Measurements from ENCODE around the gene FMC1.
"Not testable (repeated sequence)": the region's sequence is repeated elsewhere in the genome, so short reads cannot be mapped to it uniquely, and the experiment has no call there.

Gene FMC1, protein sequence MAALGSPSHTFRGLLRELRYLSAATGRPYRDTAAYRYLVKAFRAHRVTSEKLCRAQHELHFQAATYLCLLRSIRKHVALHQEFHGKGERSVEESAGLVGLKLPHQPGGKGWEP

GRCh38 chr7:139341058-139341775 is at the start of gene FMC1:
TSS of gene FMC1 (plus strand) at chr7:139341337. CDS start at chr7:139341385, 48 bp downstream.
- Mint-ChIP-seq H3K27me3 (ENCODE audit: low read depth) (peaks cover 8% of the 10 kb centered on the region), H3K9me3 (peaks cover 12% of the 10 kb centered on the region), H3K36me3 (ENCODE audit: low read depth) (peaks cover 12% of the 10 kb centered on the region), H3K4me1 (ENCODE audit: low read depth) (peaks cover 21% of the 10 kb centered on the region), H3K27ac (peak within 1 kb of the TSS; percentile 100), H3K4me3 (peak within 1 kb of the TSS; percentile 96)

- Mint-ChIP-seq H3K27ac (no peak overlapping the region), H3K27me3 (ENCODE audit: low read depth) (no peaks in the 10 kb centered on the region), H3K9me3 (no peaks in the 10 kb centered on the region), H3K4me3 (no peak overlapping the region), H3K36me3 (ENCODE audit: low read depth) (peaks cover 8% of the 10 kb centered on the region), H3K4me1 (ENCODE audit: low read depth) (no peaks in the 10 kb centered on the region)
These were observed 48.3 kb upstream of the FMC1 start for GRCh38 chr7:139292821-139293220.

DNA sequence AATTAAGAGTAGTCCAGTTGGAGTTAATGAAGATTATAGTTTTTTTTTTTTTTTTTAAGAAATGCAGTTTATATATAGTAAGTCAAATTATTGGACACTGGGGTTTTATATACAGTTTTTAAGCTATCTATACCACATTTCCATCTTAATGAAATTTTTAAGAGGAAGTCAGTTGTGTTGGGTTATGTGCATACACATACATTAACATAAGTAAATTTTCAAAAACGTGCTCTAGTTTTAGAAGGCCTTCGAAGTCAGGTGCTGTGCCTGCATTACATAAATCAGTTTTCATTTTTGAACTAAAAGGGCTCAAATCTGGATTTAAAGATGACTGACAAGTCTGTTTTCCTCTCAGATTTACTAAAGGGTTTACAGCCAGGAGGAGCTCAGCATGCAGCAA is 47.6 kb upstream of the FMC1 start:
- Mint-ChIP-seq H3K9me3 (no peaks in the 10 kb centered on the region), H3K4me3 (no peak overlapping the region), H3K27ac (no peak overlapping the region), H3K27me3 (ENCODE audit: low read depth) (no peaks in the 10 kb centered on the region), H3K4me1 (ENCODE audit: low read depth) (no peaks in the 10 kb centered on the region), H3K36me3 (ENCODE audit: low read depth) (peaks cover 7% of the 10 kb centered on the region)

- no peaks in the 10 kb centered on the region for H3K27me3 Mint-ChIP-seq (ENCODE audit: low read depth)
- no peak overlapping the region for H3K4me3 Mint-ChIP-seq
- H3K36me3 Mint-ChIP-seq (ENCODE audit: low read depth), result peaks cover 7% of the 10 kb centered on the region
- no peak overlapping the region for H3K27ac Mint-ChIP-seq
- H3K4me1 Mint-ChIP-seq (ENCODE audit: low read depth), result no peaks in the 10 kb centered on the region
- no peaks in the 10 kb centered on the region for H3K9me3 Mint-ChIP-seq
These were observed 46.9 kb upstream of the FMC1 start for GRCh38 chr7:139294241-139294640.

GRCh38 chr7:139294951-139295575 is 46.1 kb upstream of the FMC1 start:
- Mint-ChIP-seq H3K4me1 (ENCODE audit: low read depth) (no peaks in the 10 kb centered on the region), H3K36me3 (ENCODE audit: low read depth) (peaks cover 7% of the 10 kb centered on the region)

GRCh38 chr7:139297795-139298194 is 43.3 kb upstream of the FMC1 start:
- Mint-ChIP-seq H3K9me3 (no peaks in the 10 kb centered on the region), H3K27me3 (ENCODE audit: low read depth) (no peaks in the 10 kb centered on the region), H3K27ac (no peak overlapping the region), H3K4me1 (ENCODE audit: low read depth) (no peaks in the 10 kb centered on the region), H3K4me3 (no peak overlapping the region), H3K36me3 (ENCODE audit: low read depth) (peaks cover 7% of the 10 kb centered on the region)

More at GRCh38 chr7:139294951-139295575, 46.1 kb upstream of the FMC1 start:
- H3K9me3 Mint-ChIP-seq, result no peaks in the 10 kb centered on the region
- H3K4me3 Mint-ChIP-seq, result no peak overlapping the region
- H3K27me3 Mint-ChIP-seq (ENCODE audit: low read depth), result no peaks in the 10 kb centered on the region
- no peak overlapping the region for H3K27ac Mint-ChIP-seq

- Mint-ChIP-seq H3K4me3 (no peak overlapping the region), H3K4me1 (ENCODE audit: low read depth) (no peaks in the 10 kb centered on the region), H3K27me3 (ENCODE audit: low read depth) (no peaks in the 10 kb centered on the region), H3K36me3 (ENCODE audit: low read depth) (peaks cover 9% of the 10 kb centered on the region), H3K9me3 (no peaks in the 10 kb centered on the region), H3K27ac (no peak overlapping the region)
These were observed 41.8 kb upstream of the FMC1 start for GRCh38 chr7:139299296-139299695.

DNA sequence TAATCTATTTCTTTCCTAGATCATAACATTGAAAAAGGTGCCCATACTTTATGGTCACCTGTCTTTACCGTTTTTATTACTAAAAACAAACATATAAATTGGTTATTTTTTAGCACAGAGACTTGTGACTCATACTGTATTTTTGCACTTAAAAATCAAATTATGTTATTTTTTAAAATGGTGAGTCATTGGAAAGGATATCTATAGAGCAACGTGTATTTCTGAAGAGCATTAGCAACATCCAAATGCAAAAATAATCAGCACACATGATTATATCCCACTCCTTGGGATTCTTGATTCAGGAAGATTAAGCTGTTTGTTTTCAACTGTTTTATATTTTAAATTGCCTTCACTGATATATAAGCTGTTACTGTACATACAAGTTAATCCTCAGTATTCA is 40.7 kb upstream of the FMC1 start:
- Mint-ChIP-seq H3K36me3 (ENCODE audit: low read depth) (peaks cover 9% of the 10 kb centered on the region), H3K27ac (no peak overlapping the region), H3K4me1 (ENCODE audit: low read depth) (no peaks in the 10 kb centered on the region)

DNA sequence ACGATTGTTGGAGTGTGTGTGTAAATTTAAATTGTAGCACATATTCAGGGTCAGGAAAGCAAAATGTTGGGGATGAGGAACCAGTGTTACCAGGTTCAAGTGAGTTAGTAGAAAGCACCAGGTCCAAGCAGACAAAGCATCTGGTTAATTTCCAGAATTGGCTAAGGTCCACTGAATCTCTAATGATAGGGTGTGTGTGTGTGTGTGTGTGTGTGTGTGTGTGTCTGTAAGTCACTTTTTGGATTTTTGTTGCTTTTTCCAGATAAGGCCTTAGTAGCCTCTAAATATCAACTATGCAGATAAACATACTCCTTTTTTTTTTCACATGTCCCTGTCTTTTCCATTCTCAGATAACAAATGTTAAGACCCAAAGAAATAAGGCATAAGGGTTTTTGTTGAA is 36.6 kb upstream of the FMC1 start:
- peaks cover 4% of the 10 kb centered on the region for H3K36me3 Mint-ChIP-seq (ENCODE audit: low read depth)
- no peaks in the 10 kb centered on the region for H3K27me3 Mint-ChIP-seq (ENCODE audit: low read depth)
- H3K4me1 Mint-ChIP-seq (ENCODE audit: low read depth), result no peaks in the 10 kb centered on the region
- H3K9me3 Mint-ChIP-seq, result no peaks in the 10 kb centered on the region
- no peak overlapping the region for H3K4me3 Mint-ChIP-seq
- H3K27ac Mint-ChIP-seq, result no peak overlapping the region

More for the DNA sequence above, 40.7 kb upstream of the FMC1 start:
- H3K27me3 Mint-ChIP-seq (ENCODE audit: low read depth), result no peaks in the 10 kb centered on the region
- no peak overlapping the region for H3K4me3 Mint-ChIP-seq
- no peaks in the 10 kb centered on the region for H3K9me3 Mint-ChIP-seq

DNA sequence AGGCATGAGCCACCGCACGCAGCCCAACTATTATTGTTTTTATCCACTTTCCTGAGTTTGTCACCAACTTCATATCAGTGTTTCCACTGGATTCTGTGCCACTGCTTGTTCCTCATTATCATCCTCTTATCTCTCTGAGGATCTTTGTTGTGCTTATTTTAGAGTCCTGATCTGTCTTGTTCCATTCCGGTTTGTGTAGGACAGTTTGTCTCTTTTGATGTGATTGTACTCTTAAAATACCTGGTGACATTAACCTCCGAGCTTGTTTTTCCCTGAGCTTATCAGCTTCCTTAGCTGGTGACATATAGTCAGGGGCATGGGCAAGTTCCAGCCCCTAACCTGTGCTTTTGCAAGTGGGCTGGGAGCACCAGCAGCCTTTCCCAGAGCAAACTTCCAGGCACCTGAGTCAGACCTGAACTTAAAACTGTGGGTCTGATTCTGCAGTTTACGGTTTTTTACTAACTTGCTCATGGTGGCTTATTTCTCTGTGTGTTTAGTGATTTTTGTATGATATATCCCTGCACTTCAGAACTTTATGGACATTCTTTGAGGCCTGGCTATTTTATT is 23.1 kb upstream of the FMC1 start:
- no peak overlapping the region for H3K27ac Mint-ChIP-seq
- no peak overlapping the region for H3K4me3 Mint-ChIP-seq
- H3K36me3 Mint-ChIP-seq (ENCODE audit: low read depth), result no peaks in the 10 kb centered on the region
- H3K4me1 Mint-ChIP-seq (ENCODE audit: low read depth), result no peaks in the 10 kb centered on the region
- H3K9me3 Mint-ChIP-seq, result no peaks in the 10 kb centered on the region
- H3K27me3 Mint-ChIP-seq (ENCODE audit: low read depth), result peaks cover 4% of the 10 kb centered on the region

DNA sequence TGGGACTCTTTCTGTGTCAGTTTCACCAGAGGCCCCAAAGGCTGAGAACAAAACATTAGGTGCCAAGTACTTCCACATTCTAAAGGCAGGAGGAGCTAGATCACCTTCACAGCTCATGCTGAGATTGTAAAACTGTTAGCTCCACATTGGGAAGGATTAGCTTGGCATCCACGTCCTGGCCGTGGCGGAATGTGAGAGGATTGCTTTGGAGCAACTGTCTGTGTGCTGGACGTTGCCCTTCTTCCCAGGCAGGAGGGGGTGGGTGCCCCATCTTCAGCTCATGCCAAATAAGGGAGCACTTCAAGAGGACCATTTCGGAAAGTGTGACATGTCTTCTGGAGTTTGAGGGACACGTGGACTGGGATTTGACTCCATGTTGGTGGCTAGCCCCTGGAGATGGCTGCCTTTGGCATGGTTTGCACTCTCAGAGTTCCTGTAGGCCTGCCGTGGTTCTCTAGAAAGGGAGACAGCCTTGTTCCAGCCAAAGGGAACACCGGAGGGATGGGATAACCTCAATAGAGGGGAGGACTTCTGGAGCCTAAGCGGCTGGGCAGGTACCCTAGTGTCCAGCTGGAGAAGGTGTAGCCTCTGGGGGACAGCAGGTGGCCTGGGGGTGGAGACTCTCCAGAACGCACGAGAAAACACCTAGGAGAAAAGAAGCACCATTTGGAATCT is 19.9 kb upstream of the FMC1 start:
- no peaks in the 10 kb centered on the region for H3K4me1 Mint-ChIP-seq (ENCODE audit: low read depth)
- no peaks in the 10 kb centered on the region for H3K27me3 Mint-ChIP-seq (ENCODE audit: low read depth)
- H3K4me3 Mint-ChIP-seq, result no peak overlapping the region
- no peaks in the 10 kb centered on the region for H3K36me3 Mint-ChIP-seq (ENCODE audit: low read depth)
- no peak overlapping the region for H3K27ac Mint-ChIP-seq
- H3K9me3 Mint-ChIP-seq, result no peaks in the 10 kb centered on the region

- H3K9me3 Mint-ChIP-seq, result not testable (repeated sequence)
These were observed 16.4 kb upstream of the FMC1 start for GRCh38 chr7:139324709-139325108.

DNA sequence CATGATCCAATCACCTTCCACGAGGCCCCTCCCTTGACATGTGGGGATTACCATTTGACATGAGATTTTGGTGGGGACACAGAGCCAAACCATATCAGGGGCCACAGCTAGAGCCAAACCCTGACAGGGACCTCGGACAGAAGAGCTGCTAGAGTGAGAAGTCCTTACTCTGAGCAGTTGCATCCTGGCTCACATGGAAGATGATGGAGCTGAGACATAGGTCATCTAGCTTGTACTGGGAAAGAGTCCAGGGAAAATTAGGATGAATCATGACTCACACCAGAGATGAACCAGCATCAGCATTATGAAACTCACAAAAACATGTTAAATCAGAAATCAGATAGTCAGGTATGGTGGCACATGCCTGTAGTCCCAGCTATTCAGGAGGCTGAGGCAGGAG is 12.8 kb upstream of the FMC1 start:
- H3K4me1 Mint-ChIP-seq (ENCODE audit: low read depth), result peaks cover 7% of the 10 kb centered on the region
- H3K36me3 Mint-ChIP-seq (ENCODE audit: low read depth), result no peaks in the 10 kb centered on the region
- H3K27me3 Mint-ChIP-seq (ENCODE audit: low read depth), result no peaks in the 10 kb centered on the region
- no peaks in the 10 kb centered on the region for H3K9me3 Mint-ChIP-seq
- no peak overlapping the region for H3K27ac Mint-ChIP-seq
- H3K4me3 Mint-ChIP-seq, result no peak overlapping the region

More at GRCh38 chr7:139324709-139325108, 16.4 kb upstream of the FMC1 start:
- not testable (repeated sequence) for H3K4me1 Mint-ChIP-seq (ENCODE audit: low read depth); H3K27me3 Mint-ChIP-seq (ENCODE audit: low read depth); H3K4me3 Mint-ChIP-seq; H3K36me3 Mint-ChIP-seq (ENCODE audit: low read depth); H3K27ac Mint-ChIP-seq

DNA sequence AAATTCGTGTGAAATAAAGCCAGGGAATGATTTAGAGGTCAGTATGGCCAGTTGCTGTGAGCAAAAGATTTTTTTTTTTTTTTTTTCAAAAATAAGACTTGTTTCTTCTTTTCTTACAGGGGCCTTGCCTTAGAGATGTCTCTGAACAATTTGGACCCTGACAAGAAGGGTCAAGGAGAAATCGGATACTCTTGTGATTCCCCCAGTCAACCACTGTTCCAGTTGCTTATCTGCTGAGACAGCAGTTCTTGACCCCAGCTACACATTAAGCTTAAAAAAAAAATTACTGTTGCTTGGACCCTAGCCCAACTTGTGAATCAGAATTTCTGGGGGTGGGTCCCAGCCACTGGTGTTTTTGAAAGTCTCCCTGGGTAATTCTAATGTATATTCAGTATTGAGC is 12.0 kb upstream of the FMC1 start:
- H3K4me3 Mint-ChIP-seq, result no peak overlapping the region
- H3K36me3 Mint-ChIP-seq (ENCODE audit: low read depth), result no peaks in the 10 kb centered on the region

More for the DNA sequence above, 12.0 kb upstream of the FMC1 start:
- Mint-ChIP-seq H3K9me3 (no peaks in the 10 kb centered on the region), H3K4me1 (ENCODE audit: low read depth) (peaks cover 7% of the 10 kb centered on the region), H3K27ac (no peak overlapping the region), H3K27me3 (ENCODE audit: low read depth) (no peaks in the 10 kb centered on the region)
